Measurements from ENCODE around the gene ZNF670.
"Not testable (repeated sequence)": the region's sequence is repeated elsewhere in the genome, so short reads cannot be mapped to it uniquely, and the experiment has no call there.

The ZNF670 gene

DNA sequence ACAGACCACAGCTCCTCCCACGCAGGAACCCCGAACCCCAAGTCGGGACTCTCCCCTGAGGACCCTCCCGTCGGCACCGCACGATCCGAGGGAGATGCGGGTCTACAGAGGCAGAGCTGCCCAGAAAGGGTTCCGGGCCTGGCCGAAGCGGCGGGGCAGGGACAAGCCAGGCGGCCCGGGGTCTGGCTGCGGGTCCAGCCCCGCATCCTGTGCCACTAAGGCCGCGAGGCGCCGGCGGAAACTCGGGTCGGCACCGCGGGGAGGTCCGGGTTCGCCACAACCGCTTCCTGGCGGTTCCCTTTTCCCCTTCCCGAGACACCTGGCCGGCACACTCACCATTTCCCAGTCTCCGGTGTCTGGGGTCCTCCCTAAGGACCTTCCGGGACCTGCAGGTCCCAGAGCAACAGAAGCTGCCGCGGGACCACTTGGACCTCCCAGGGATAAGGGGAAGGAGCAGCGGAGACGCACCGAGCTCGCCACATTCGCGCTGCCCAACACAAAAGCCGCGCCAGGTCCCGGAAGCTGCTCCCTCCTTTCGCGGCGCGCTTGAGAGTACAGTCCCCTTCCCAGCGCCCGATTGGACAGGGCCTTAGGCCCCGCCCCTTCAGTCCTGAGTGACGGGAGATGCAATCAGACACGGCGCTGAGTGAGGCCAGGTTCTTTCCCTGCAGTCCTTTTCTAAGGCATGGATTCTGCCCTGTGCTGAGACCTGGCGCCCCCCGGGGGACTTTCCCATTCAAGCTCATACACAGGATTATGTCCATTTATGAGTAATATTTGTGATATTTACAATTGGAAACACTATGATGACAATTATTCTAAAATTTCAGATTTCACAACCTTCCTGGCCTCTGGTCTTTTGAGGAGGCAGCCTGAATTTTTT is at the start of gene ZNF670:
TSS of gene ZNF670 (minus strand) at position 554 of the 883 bp plus-strand sequence. CDS start at position 339, 215 bp downstream.
- TF ChIP-seq, protein P1, sequence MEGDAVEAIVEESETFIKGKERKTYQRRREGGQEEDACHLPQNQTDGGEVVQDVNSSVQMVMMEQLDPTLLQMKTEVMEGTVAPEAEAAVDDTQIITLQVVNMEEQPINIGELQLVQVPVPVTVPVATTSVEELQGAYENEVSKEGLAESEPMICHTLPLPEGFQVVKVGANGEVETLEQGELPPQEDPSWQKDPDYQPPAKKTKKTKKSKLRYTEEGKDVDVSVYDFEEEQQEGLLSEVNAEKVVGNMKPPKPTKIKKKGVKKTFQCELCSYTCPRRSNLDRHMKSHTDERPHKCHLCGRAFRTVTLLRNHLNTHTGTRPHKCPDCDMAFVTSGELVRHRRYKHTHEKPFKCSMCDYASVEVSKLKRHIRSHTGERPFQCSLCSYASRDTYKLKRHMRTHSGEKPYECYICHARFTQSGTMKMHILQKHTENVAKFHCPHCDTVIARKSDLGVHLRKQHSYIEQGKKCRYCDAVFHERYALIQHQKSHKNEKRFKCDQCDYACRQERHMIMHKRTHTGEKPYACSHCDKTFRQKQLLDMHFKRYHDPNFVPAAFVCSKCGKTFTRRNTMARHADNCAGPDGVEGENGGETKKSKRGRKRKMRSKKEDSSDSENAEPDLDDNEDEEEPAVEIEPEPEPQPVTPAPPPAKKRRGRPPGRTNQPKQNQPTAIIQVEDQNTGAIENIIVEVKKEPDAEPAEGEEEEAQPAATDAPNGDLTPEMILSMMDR (IDR thresholded peaks at IDR 0.05; ENCODE audit: borderline replicate concordance, insufficient read depth, low read depth, low read length) = no peak

DNA sequence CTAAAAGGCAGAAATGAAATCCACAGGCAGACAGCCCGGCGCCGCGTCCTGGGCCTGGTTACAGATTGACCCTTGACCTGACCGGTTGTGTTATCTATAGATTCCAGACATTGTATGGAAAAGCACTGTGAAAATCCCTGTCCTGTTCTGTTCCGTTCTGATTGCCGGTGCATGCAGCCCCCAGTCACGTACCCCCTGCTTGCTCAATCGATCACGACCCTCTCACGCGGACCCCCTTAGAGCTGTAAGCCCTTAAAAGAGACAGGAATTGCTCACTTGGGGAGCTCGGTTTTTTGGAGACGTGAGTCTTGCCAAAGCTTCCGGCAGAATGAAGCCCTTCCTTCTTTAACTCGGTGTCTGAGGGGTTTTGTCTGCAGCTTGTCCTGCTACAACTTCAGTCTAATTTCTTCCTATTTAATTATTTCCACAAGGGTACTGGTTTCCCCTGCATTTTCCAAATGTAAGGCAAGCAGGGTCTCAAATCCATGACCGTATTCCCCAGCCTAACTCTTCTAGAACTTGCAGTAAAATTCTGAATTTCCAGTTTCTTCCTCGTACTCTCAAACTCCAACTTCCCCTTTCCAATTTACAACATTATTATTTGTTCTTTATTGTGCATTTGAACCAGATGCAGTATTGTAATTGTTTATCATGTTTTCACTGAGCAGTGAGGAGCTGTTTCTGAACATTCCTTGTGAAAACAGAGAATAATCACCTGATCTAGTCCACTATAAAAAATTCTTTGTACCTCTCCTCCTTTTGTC is 49.1 kb upstream of the ZNF670 start:
- H3K4me3 ChIP-seq (ENCODE audit: low read depth, low read length) = peak overlapping the region; percentile 26

More for the DNA sequence above, at the start of gene ZNF670:
- H3K4me3 ChIP-seq (ENCODE audit: low read depth, low read length) = peak within 1 kb of the TSS; percentile 81

DNA sequence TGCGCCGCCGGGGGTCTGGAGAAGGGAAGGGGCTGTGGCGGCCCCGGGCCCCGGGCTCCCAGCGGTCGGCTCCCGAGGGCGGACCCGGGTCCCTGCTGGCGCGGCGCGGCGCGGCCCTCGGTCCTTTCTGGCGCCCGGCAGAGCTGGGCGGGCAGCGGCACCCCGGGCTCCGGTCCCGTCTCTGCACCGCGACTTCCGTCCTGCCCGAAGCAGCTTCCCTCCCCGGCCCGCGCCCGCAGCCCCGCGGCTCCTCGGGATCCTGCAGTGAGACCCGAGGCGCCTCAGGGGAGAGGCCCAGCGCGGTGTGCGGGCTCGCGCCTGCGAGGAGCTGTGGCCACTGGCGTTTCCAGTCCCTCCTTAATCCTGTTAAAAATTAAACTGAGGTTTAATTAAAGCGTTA is 48.0 kb upstream of the ZNF670 start:
- not testable (repeated sequence) for H3K4me3 ChIP-seq (ENCODE audit: low read depth, low read length)

DNA sequence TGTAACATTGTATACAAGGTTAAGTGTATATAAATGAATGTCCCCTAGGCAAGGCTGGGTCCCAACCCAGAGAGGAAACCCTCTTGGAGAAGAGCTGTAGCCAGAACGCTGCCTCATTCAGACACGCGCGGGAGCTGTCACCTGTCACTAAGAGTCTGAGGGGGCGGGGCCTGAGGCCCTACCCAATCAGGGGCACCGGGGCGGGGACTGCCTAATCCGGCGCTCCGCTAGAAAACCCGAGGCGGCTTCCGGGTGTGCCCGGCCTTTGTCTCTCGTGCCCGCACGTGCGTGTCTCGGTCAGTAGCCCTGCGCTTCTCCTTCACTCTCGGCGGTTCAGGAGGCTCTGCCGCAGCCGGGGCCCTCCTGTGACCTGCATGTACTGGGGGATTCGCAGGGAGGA is 47.6 kb upstream of the ZNF670 start:
- H3K4me3 ChIP-seq (ENCODE audit: low read depth, low read length) = not testable (repeated sequence)

DNA sequence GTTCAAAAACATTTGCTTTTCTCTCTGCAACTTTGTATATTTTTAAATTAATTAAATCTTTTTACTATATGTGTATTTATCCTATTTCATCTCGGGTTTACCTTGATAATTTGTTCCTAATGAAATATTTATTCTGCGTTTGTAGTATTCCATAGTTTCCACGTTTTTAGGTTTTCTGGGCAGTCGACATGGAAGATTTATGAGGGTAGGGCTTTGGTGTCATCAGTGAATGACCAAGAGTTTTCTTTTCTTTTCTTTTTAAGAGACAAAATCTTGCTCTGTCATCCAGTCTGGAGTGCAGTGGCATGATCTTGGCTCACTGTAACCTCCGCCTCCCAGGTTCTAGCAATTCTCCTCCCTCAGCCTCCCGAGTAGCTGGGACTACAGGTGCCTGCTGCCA is 42.8 kb upstream of the ZNF670 start:
- TF ChIP-seq, protein P1 (IDR thresholded peaks at IDR 0.05; ENCODE audit: borderline replicate concordance, insufficient read depth, low read depth, low read length) = no peak
- no peak overlapping the region for H3K4me3 ChIP-seq (ENCODE audit: low read depth, low read length)

DNA sequence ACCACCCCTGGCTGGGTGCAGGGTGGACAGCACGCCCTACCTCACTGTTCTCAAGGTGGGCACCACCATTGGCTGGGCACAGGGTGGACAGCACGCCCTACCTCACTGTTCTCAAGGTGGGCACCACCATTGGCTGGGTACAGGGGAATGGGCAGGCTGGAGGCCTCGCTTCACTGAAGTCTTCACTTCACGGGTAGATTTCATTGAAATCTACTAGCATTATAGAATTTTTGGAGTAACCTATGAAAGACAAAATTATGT is 41.7 kb upstream of the ZNF670 start:
- not testable (repeated sequence) for H3K4me3 ChIP-seq (ENCODE audit: low read depth, low read length)

DNA sequence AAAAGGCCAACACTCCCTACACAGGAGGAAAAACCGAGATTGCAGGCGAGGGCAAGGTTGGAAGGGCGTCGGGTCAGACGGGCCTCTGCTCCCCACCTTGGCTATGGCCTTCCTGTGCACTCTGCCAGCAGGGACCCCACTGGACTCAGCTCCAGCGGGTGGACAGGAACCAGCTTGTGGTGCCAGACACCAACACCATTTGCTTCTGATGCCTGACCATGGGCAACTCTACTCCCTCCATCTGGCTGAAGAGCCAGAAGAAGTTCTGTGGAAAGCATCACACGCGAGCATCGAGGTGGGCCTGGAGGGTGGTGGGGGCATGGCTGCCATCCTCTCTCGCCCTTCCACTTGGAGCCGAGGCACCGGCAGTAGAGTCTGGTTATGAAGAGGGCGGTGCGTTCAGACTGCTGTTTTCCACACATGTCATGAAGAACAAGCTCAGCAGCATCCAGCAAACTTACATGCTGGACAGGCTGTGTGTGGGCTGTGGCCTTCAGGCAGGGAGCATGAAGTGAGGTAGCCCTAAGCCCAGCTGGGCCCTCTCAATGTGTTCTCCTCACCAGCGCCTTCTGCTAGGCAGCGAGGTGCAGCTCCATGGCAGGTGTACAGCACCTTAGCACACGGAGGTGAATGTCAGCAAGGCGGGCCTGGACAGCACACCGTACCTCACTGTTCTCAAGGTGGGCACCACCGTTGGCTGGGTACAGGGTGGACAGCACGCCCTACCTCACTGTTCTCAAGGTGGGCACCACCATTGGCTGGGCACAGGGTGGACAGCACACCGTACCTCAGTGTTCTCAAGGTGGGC is 41.2 kb upstream of the ZNF670 start:
- TF ChIP-seq, protein P1 (IDR thresholded peaks at IDR 0.05; ENCODE audit: borderline replicate concordance, insufficient read depth, low read depth, low read length) = no peak
- H3K4me3 ChIP-seq (ENCODE audit: low read depth, low read length) = no peak overlapping the region

DNA sequence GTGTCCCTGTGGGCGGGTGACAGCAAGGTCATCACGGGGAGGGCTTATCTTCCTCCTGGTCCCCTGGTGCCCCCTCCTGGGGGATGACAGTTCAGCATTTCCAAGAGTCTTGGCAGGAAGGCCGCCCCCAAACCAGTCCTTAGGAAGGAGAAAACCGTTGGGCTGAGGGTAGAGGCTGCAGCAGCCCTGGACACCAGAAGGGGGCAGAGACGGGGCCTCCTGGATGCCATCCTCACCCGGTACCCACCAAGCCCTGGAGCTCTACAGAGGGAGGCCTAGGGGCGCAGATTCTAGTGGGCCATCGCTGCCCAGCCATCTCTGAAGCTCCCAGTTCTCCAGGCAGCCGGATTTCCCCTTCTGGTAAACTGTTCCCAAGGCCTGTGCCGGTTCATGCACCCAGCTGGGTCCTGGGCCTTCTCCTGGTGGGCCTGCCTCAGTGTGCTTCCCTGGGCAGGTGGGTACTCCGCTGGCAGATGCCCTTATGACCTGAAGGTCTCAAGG is 40.4 kb upstream of the ZNF670 start:
- no peak overlapping the region for H3K4me3 ChIP-seq (ENCODE audit: low read depth, low read length)
- TF ChIP-seq, protein P1 (IDR thresholded peaks at IDR 0.05; ENCODE audit: borderline replicate concordance, insufficient read depth, low read depth, low read length) = peak; percentile 23; the same call in 1 of the 2 replicates

DNA sequence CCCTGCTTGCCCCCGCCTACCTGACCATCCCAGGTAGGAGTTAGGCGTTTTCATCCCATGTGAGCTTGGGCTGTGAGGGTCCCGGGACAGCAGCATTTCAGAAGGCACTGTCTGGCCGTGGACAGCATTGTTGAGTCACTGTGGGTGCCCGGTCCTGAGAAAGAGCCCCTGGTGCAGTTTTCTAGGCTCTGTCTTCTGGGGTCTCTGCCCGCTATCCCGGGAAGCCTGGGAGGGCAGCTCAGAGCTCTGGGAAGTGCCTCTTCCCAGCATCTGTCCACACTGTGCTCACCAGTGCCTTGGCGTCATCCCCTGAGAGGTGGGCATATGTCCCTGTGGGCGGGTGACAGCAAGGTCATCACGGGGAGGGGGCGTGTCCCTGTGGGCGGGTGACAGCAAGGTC is 36.9 kb upstream of the ZNF670 start:
- TF ChIP-seq, protein P1 (IDR thresholded peaks at IDR 0.05; ENCODE audit: borderline replicate concordance, insufficient read depth, low read depth, low read length) = no peak
- no peak overlapping the region for H3K4me3 ChIP-seq (ENCODE audit: low read depth, low read length)
